NK-92 treated with Interleukin-12 subunit alpha and Interleukin-12 subunit beta, amount 100 ng/mL, for 24 hours (cell line): ENCODE measurements around the gene PROX1.

Source experiments
- DNase-seq: peaks from one replicate; lab custom pipeline; 2025; lab: John Stamatoyannopoulos, UW

The PROX1 gene

DNA sequence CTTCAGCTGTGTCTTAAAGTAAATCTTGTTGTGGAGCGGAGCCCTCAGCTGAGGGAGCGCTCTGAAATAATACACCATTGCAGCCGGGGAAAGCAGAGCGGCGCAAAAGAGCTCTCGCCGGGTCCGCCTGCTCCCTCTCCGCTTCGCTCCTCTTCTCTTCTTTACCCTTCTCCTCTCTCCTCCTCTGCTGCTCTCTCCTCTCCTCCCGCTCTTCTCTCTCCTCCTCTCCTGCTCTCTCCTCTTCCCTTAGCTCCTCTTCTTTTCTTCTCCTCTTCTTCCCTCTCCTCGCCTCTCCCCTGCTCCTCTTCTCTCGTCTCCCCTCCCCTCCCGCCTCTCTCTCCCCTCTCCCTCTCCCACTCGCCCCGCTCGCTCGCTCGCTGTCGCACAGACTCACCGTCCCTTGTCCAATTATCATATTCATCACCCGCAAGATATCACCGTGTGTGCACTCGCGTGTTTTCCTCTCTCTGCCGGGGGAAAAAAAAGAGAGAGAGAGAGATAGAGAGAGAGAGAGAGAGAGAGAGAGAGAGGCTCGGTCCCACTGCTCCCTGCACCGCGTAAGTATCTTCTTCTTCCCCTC, at the start of gene PROX1:
Gene PROX1, plus strand, starts transcription at position 47 of the 580 bp plus-strand sequence. CDS start 8,563 bp downstream, outside the sequence.
- no peak for DNase-seq

GRCh38 chr1:213938776-213939175, 49.0 kb upstream of the PROX1 start:
- no peak for DNase-seq

DNA sequence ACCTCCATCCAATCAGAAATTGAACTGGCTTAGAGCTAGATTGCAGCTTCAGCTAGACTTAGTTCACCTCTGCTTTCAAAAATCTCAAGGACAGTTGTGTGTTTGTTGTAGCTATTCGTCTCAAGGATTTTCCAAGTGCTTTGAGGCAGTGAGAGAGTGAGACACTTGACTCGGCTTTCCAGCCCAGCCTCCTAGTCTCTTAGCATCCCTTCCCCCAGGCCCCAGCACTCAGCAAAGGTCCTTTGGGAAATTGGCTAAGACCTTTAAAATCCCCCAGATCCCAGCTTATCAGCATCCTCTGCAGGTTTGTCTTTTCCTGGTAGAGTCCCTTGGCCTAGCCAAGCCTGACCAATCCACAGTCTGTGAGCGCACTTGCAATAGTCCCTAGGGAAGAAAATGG, 47.9 kb upstream of the PROX1 start:
- DNase-seq, result no peak

DNA sequence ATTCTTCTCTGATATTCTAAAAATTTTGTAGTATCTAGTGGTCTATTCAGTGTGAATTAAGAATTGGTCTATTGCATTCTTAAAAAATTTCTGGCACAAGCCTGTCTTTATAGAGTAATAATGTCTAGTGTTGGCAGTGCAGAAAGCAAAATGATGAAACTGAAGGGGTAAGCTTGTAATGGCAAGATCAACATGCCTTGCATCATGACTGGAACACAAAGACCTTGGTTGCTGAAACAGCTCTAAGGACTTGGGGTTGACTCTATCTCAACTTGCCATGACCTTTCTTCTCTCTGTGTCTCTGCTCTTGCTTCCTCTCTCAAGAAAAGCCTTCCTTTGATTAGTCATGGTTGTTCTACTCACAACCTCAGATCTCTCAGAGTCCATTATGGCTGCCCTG, 46.8 kb upstream of the PROX1 start:
- DNase-seq, result no peak

DNA sequence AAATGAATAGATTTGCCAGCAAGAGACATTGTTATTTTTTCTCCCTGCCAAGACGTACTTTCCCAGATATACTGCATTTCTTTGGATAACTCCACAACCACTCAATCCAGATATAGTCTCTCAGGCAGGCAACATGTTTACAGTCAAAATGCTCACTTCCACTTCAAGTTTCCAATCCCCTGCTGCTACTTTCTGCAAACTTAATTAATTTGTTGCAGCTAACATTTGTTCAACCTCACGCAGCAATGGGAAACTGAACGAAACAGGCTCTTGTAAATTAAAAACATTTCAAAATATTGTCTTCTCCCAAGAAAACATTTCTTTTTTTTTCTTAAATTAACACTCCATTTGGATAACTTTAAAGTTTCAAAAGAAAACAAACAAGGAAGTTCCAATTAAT, 45.7 kb upstream of the PROX1 start:
- DNase-seq, result no peak

DNA sequence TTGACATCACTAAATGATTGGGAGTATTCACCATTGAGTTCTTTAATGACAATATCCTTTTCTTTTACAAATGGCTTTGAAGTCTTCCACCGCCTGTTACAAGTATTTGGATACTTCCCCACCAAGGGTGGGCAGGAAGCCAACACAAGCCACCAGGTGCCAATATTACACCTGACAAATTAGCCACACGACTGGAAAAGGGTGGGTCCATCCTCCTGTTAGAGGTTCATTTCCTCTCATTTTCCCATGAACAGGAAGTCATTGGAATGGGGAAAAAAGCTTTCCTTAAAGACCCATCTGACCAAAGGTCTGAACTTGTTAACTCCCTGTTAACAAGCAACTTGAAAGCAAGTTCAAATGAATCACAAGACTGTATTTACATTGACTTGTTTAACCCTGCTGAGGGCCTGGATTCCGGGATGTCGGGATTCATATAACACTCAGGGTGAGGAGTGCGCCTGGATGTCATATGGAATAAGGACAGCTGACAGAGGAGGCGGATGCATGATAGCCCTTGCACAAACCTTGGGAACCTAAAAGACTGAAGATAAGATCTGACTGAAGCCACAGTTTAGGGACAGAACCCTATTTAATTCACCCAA, 40.5 kb upstream of the PROX1 start:
- no peak for DNase-seq

- no peak for DNase-seq
These were observed 35.9 kb upstream of the PROX1 start for GRCh38 chr1:213951876-213952275.

GRCh38 chr1:213953806-213954205, 34.0 kb upstream of the PROX1 start:
- no peak for DNase-seq

- no peak for DNase-seq
These were observed 31.4 kb upstream of the PROX1 start for GRCh38 chr1:213956295-213956770.

GRCh38 chr1:213958346-213958745, 29.4 kb upstream of the PROX1 start:
- DNase-seq, result no peak

DNA sequence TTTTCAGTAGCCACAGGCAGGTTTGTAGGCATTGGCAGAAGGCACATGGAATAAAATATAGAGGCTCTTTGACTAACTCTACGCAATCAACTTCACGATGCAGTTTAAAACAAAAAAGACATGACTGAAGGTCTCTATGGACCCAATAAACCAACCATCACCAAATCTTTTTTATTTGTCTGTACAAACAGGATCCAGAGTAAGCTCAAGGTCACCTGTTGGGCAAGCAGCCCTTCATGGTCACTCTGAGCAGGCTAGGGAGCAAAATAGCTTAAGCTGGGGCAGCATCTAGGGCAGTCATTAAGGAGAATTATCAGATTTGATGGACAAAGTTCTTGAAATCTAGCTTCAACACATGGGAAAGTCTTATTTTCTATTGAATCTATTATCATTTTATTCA, 26.8 kb upstream of the PROX1 start:
- no peak for DNase-seq

- DNase-seq, result no peak
These were observed 25.3 kb upstream of the PROX1 start for GRCh38 chr1:213962508-213962907.

- no peak for DNase-seq
These were observed 21.7 kb upstream of the PROX1 start for GRCh38 chr1:213966122-213966521.

DNA sequence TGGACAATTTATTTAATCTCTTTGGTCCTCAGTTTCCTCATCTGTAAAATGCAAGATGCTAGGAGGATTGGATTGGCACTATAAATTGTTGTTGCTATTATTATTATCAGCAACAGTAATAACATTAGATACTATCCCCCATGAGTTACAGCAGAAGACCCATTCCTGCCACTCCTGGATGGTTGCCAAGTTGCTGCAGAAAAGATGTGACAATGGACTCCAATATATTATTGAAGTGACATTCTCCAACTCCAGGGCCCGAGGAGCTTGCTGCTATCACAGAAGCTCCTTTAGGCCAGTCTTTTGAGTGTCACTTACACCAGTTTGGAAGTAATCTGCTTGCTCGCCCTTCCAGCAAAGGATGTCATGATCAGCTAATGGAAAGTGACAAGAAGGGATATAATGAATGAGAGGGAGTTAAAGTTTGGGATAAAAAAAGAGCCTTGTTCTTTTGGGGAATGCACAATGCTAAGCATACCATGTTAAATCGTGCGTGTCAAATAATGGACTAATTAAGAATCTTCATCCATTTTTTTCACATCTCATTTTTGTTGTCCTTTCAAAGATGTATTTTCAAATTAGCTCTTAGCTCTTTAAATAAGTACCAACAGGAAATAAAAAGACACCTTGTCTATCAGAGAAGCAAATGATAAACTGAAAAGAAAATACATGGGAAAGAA, 19.5 kb upstream of the PROX1 start:
- DNase-seq, result no peak

- DNase-seq, result no peak
These were observed 17.7 kb upstream of the PROX1 start for GRCh38 chr1:213969958-213970555.

GRCh38 chr1:213972141-213972540, 15.6 kb upstream of the PROX1 start:
- DNase-seq, result no peak

DNA sequence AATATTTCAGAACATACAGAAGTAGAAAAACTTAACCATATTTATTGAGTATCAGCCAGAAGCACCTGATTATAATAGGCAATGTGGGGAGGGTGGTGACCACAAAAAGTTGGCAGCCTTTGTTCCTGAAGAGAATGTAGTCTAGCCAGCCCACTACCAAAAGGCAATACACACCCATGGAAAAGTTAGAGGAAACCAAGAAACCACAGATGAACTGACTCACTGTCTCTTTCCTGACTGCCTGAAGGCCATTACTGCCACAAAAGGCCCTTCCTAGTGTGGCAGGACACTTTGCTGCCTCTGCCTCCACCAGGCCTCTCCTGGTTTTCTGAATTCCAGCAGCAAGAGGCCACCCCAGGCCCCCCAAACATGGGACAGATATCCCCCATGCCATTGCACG, 14.6 kb upstream of the PROX1 start:
- DNase-seq, result no peak

DNA sequence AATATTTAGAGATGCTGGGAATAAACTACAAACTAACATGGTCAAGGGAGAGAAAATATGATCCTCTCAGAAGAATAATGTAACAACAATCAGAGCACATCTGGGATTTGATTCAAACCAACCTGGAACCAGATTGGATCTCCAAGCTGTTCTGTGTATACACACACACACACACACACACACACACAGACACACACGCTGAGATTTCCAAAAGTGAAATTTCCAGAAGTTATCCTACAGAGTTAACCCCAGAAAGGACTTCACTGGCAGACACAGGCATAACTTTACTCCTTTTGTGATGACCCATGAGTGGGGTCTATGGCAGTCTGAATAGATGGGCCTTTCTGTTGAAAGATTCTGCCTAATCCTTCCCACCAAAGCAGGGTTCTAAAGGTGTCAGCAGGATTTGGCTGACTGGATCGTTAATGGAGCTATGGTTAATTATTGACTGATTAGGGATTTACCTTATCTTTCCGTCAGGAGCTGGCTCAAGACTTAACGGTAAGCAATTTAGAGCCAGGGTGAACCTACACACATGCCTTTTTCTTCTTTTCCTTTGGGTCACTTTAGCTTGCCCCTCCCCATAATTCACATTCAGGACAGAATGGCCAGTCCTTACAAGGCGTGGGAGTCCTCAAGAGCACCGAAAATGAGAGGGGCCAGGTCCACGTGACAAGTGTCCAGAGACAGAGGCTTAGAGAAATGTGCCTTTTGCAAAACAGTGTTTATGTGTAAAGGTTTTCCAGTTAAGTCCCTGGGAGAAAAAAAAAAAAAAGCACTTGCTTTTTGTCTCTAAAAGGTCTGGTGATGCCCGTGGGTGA, 10.9 kb upstream of the PROX1 start:
- no peak for DNase-seq

DNA sequence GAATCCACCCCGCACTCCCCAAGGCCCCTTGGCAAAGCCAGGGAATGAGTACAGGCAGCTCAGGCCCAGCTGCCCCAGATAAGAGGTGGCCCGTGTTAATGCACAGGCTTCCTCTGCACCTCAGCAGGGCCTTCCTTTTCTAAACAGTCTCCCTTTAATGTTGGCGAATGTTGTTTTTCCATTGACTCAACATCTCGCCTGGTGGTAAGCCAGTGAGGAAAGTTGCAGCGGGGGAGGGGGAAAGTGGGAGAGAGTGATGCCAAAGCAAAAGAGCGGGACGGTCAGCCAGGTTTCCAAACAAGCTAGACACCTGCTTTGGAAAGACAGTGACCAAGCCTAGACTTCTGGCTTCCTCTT, 10.3 kb upstream of the PROX1 start:
- DNase-seq, result no peak

DNA sequence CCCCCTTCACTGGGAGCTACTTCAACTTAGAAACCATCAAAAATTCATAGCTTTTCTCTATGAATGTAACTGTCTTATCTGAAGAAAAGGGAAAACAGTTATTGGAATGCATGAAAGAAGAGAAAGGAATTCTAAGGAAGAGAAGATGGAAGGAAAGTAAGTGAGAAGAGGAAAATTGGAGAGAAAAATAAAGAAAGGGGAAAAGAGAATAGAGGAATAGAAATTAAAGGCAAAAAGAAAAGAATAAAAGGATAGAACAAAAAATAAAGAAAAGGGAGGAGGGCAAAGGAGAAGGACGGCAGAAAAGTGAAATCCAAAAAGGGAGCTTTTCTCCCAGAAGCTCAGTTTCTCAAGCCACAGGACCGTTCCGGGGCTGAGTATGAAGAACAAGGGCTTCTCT, 9.9 kb upstream of the PROX1 start:
- no peak for DNase-seq

- no peak for DNase-seq
These were observed 7.8 kb upstream of the PROX1 start for GRCh38 chr1:213979751-213980586.
